A549 (cell line): ENCODE data around the gene ATP5PD. TPM values are rescaled to one million over a fixed set of nuclear protein-coding genes. Genes with fewer than 3 reads are reported as not detected.
"Not testable (repeated sequence)": the region's sequence is repeated elsewhere in the genome, so short reads cannot be mapped to it uniquely, and the experiment has no call there.

Source experiments
- ATAC-seq, 2 experiments: fragments of 200-7000 bp in 1 of 2; fragments of >200 bp in 1 of 2; cut with Nextera tagmentation in 1 of 2; cut with Tn5 transposase in 1 of 2; 3 replicates each; pipeline versions ENCODE4 v1.8.0 to v1.9.1; 2018 to 2020; ENCODE audit warnings: mild to moderate bottlenecking in 1 of 2, moderate library complexity in 1 of 2
- CTCF ChIA-PET: fragments of 300-600 bp; sonication (Branson Sonifier 250); formaldehyde crosslinking; extraction: SDS; loops from one replicate; lab custom pipeline; 2021; ENCODE audit warnings: antibody characterized with exemption, inconsistent platforms; lab: Yijun Ruan, JAX
- POLR2A ChIA-PET: fragments of 350-600 bp; formaldehyde crosslinking; extraction: SDS; loops from one replicate; lab custom pipeline; 2021; ENCODE audit warnings: antibody characterized with exemption, inconsistent platforms; lab: Yijun Ruan, JAX
- DNase-seq, 2 experiments: peaks; one replicate each; pipeline versions ENCODE4 v3.0.0 to v3.0.0-alpha.2; 2011 to 2016; ENCODE audit warnings: low read depth in 1 of 2, low spot score in 1 of 2
- FAIRE-seq: peaks from 2 replicates; lab custom pipeline; 2011; peaks lifted over from hg19 to GRCh38; lab: Jason Lieb, UNC
- H3K27ac ChIP-seq, 2 experiments: fragments of >200 bp; sonication (Bioruptor Twin); formaldehyde crosslinking; 3 replicates each; pipeline ENCODE4 v1.5.1; 2016 to 2017
- H3K4me1 ChIP-seq: fragments of >200 bp; sonication (Bioruptor Twin); formaldehyde crosslinking; 3 replicates; pipeline ENCODE4 v1.6.1; 2016
- H3K4me2 ChIP-seq: fragments of >200 bp; sonication (Bioruptor Twin); formaldehyde crosslinking; 3 replicates; pipeline ENCODE4 v1.6.1; 2016
- H3K4me3 ChIP-seq: fragments of >200 bp; sonication (Bioruptor Twin); formaldehyde crosslinking; 3 replicates; pipeline ENCODE4 v1.5.1; 2016
- H3K9me3 ChIP-seq: fragments of >200 bp; sonication (Bioruptor Twin); formaldehyde crosslinking; 3 replicates; pipeline ENCODE4 v1.6.1; 2016
- CBX2 ChIP-seq: fragments of 200-600 bp; sonication (generic); IDR thresholded peaks from 2 replicates; pipeline ENCODE4 v1.6.1; 2016; ENCODE audit warnings: low read depth, mild to moderate bottlenecking, borderline replicate concordance
- CBX8 ChIP-seq: fragments of 200-600 bp; sonication (generic); IDR thresholded peaks from 2 replicates; pipeline ENCODE4 v1.6.1; 2016
- CTCF ChIP-seq: fragments of >200 bp; sonication (Bioruptor Twin); formaldehyde crosslinking; IDR thresholded peaks from 3 replicates; pipeline ENCODE4 v1.5.1; 2016
- FOSB ChIP-seq: fragments of 250-450 bp; sonication (Bioruptor Pico); IDR thresholded peaks from 2 replicates; pipeline ENCODE4 v1.5.0; 2020; ENCODE audit warnings: mild to moderate bottlenecking, moderate library complexity
- GATA3 ChIP-seq: IDR thresholded peaks from 2 replicates; pipeline ENCODE4 v1.6.1; 2012; ENCODE audit warnings: borderline replicate concordance
- HMGXB4 ChIP-seq: fragments of 250-450 bp; sonication (Bioruptor Pico); IDR thresholded peaks from 2 replicates; pipeline ENCODE4 v1.5.0; 2021; ENCODE audit warnings: mild to moderate bottlenecking, moderate library complexity, borderline replicate concordance
- MAFK ChIP-seq: fragments of 450-650 bp; IDR thresholded peaks from 2 replicates; pipeline ENCODE4 v1.6.1; 2014; ENCODE audit not compliant: partially characterized antibody
- MYC ChIP-seq: IDR thresholded peaks from 2 replicates; pipeline ENCODE4 v1.6.1; 2012; ENCODE audit warnings: mild to moderate bottlenecking, inconsistent platforms, low read length, improper control_type of control experiment, borderline replicate concordance
- RAD21 ChIP-seq, 2 experiments: fragments of >200 bp in 1 of 2; sonication (Bioruptor Twin) in 1 of 2; formaldehyde crosslinking in 1 of 2; IDR thresholded peaks in 1 of 2; conservative IDR thresholded peaks in 1 of 2; 2 replicates in 1 of 2; 3 replicates in 1 of 2; pipeline ENCODE4 v1.6.1; 2012 to 2018; ENCODE audit warnings: inconsistent platforms in 1 of 2
- RARB ChIP-seq: fragments of 250-450 bp; sonication (Bioruptor Pico); IDR thresholded peaks from 2 replicates; pipeline ENCODE4 v1.8.0; 2021; ENCODE audit warnings: mild to moderate bottlenecking, moderate library complexity
- REST ChIP-seq: fragments of 200-600 bp; sonication (generic); IDR thresholded peaks from 2 replicates; pipeline ENCODE4 v1.6.1; 2016; ENCODE audit warnings: antibody characterized with exemption, mild to moderate bottlenecking, moderate library complexity
- TP53 ChIP-seq: fragments of 250-450 bp; sonication (Bioruptor Pico); IDR thresholded peaks from 2 replicates; pipeline ENCODE4 v1.5.0; 2021; ENCODE audit warnings: mild to moderate bottlenecking, moderate library complexity
- WGBS: methylation state at CpG from one replicate; pipeline ENCODE4 v1.1.6; 2017; ENCODE audit errors: missing lambda C conversion rate; 5-methylcytosine and 5-hydroxymethylcytosine counted together
- polyA plus RNA-seq, 4 experiments: library from polyadenylated mRNA; depleted of rRNA in 3 of 4; stranded (reverse); fragments of >200 nt; fragmentation: RNase III in 1 of 4; extraction: RNeasy Plus Mini Kit Qiagen cat#74134 plus additional on column Dnase treatment in 1 of 4; gene quantifications; 2 replicates in 3 of 4; 3 replicates in 1 of 4; pipeline ENCODE4 v1.2.3, GENCODE V29; 2011 to 2017

Gene ATP5PD
- polyA plus RNA-seq, 2 of the 4 experiments (the other 2 are of a cell fraction) = 333 to 463 TPM

GRCh38 chr17:75008373-75008772 lies 38.4 kb downstream of the ATP5PD start (continued):
- TF ChIP-seq HMGXB4 (CRISPR knock-in tag) (no peak), CBX8 (no peak)
- TF ChIP-seq, all 56 proteins: peak for 0

GRCh38 chr17:75006653-75007052 lies 40.1 kb downstream of the ATP5PD start:
- Histone ChIP-seq H3K27ac (no peak overlapping the region), H3K4me3 (no peak overlapping the region), H3K4me1 (peaks cover 5% of the 10 kb centered on the region), H3K9me3 (no peaks in the 10 kb centered on the region), H3K4me2 (no peak overlapping the region)
- ChIA-PET POLR2A (no interaction called here), CTCF (interaction anchor here (0.7 to 19.2 kb wide), 11 partner anchors 11 to 215 kb away, joined by 3 to 404 read pairs (median 6); partner anchors contain the start of genes CDR2L, HID1 and OTOP2)
- ATAC-seq = peak in 1 of 2 experiments; percentile 26; a peak in 2 of 6 replicates
- 88% methylated on average over 5 of the region's 5 CpGs for WGBS
- DNase-seq = peak in 1 of 2 experiments; percentile 38
- TF ChIP-seq MYC (no peak), RARB (CRISPR knock-in tag) (no peak), CBX2 (no peak), REST (no peak), RAD21 (conservative IDR thresholded peaks at IDR 0.05 in 1 of 2, IDR thresholded peaks at IDR 0.05 in 1 of 2) (peak; percentile 33 to 57; a peak in 4 of 5 replicates), MAFK (no peak), CTCF (0 out of 3 replicates have a peak, but pooled peaks have one; percentile 13), TP53 (CRISPR knock-in tag) (no peak), FOSB (CRISPR knock-in tag) (no peak), GATA3 (no peak)
- no peak for FAIRE-seq

GRCh38 chr17:75006084-75006483 lies 40.7 kb downstream of the ATP5PD start:
- ATAC-seq, H3K9me3 ChIP-seq, H3K4me3 ChIP-seq, DNase-seq, H3K27ac ChIP-seq, H3K4me2 ChIP-seq, POLR2A ChIA-PET, FAIRE-seq, H3K4me1 ChIP-seq: not testable (repeated sequence)
- WGBS = 91% methylated on average over 6 of the region's 6 CpGs
- CTCF ChIA-PET = interaction anchor here (0.5 to 19.2 kb wide), 8 partner anchors 10 to 414 kb away, joined by 3 to 404 read pairs (median 6); partner anchors contain the start of genes CDR2L, HID1 and OTOP2
